Ishikawa (cell line): ENCODE results near the gene ENPP5.

ENCODE experiments used
- EGR1 ChIP-seq: IDR thresholded peaks from 2 replicates; pipeline ENCODE4 v1.6.1; 2012
- EP300 ChIP-seq: IDR thresholded peaks from 2 replicates; pipeline ENCODE4 v1.6.1; 2012; ENCODE audit warnings: borderline replicate concordance

- TF ChIP-seq EP300: no peak
- no peak for TF ChIP-seq EGR1
Measured at GRCh38 chr6:46118157-46118556, 52.6 kb downstream of the ENPP5 start.
